ENCODE measurements around the gene SKI.
"Not testable (repeated sequence)": the region's sequence is repeated elsewhere in the genome, so short reads cannot be mapped to it uniquely, and the experiment has no call there.

The SKI gene

DNA sequence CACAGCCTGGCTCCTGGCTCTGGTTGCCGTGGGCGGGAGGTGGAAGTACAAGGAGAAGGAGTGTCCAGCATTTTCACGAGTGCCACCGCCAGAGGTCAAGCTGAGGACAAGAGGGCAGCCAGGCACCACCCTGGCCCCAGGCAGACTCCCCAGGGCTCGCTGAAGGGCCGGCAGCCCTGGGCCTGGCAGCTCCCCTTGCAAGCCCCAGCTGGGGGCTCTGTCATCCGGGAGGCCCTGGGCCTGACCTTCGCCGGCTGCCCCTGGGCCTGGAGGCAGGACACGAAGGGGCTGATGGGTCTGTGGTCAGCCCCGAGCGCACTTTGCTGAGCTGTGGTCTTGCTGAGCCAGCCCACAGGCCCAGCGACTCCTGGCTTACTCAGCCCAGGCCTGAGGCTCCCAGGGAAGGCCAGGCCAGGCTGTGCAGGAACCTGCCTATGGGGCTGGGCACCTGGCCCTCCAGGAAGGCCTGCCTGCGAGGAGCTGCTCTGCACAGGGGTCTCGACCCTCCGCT, 88.4 kb downstream of the SKI start:
- DNase-seq, result no peak

DNA sequence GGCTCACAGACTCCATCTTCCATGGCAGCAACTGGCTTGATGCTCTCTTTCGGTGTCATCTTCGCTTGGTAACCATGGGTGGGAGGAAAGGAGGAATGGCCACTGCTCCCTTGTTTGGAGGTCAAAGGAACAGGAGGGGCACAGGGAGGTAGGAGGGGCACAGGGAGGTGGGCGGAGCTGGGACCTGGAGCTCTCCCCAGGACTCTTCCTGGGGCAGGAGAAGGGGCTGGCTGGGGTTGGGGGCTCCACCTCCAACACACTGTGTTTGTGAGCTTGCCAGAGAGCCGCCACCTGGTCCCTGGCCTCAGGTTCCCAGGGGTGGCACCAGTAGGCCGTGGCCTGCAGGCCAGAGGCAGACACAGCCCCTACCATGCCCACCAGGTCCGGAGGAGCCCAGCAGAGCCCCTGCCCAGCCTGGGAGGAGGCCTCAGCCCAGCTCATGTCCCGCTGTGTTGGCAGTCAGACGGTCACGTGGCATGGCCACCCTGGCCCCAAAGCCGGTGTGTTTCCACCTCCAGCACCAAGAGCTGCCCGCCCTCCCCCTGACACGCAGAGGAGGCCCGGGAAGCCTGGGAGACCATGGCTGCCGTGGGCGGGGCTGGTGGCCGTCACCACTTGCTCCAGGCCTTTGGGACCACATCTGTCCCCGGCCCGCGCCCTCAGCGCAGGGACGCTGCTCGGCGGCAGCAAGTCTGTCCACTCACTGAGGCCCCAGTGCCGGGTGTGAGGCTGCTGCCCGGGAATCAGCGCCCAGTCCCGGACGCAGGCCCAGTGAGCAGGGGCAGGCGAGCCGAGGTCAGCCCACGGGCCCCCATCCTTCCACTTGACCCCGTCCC, 89.3 kb downstream of the SKI start:
- DNase-seq, result no peak

DNA sequence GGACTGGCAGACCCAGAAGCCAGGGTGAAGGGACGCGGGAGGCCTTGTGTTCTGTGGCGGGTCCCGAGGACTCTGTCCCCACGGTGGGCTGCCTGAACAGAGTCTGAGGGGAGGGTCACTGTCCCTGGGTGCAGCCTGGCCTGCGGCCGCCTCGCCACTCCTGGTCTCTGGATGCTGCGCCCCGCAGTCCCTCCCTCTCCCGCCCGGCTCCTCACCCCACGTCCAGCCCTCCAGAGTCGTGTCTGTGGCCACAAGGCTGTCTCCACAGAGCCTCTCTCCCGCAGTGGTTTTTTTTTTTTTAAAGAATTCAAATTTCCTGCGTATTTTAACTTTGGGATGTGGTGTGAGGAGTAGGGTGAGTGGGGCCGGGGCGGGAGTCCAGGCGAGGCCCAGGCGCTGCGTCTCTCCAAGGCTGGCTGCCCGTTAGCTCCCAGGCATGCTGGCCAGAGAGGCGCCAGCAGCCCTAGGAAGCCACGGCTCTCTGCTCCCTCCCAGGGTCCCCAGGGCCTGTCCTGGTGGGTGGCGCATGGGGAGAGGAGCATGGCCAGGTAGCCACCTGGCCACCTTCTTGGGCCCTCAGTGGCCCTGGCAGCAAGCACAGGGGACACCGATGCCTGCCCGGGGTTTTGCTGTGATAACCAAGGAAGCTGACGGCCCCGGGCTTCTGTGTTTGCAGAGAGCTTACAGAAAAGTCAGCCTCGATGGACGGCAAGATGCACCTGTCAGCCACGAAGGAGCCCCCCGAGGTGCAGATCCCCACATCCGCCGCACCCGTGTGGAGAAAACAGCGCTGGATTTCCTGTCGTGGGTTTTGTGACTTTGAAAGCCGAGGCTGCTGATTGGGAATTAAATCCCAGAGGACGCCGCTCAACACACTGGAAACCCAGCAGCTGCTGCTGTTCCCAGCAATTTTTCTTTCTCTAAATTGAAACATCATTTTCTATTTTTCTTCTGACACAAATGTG, 90.5 kb downstream of the SKI start:
- peak in 1 of 58 donors; percentile 19 for DNase-seq

DNA sequence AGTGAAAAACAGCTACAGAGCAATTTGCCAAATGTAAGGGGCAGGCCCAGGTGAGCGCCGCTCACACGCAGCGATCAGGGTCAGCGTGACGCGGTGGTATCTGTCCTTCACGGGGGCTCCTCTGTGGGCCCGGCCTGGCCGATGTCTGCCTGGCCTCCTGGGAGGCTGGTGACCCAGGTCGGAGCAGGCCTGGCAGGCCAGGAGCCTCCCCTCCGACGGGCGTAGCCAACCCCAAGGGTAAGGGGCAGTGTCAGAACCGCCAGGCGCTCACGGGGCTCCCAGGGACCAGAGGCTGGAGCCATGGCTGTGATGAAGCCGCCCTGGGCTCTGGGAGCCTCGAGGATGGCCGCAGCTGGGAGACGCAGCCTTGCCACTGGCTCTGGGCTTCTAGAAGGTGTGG, 91.2 kb downstream of the SKI start:
- DNase-seq, result no peak

DNA sequence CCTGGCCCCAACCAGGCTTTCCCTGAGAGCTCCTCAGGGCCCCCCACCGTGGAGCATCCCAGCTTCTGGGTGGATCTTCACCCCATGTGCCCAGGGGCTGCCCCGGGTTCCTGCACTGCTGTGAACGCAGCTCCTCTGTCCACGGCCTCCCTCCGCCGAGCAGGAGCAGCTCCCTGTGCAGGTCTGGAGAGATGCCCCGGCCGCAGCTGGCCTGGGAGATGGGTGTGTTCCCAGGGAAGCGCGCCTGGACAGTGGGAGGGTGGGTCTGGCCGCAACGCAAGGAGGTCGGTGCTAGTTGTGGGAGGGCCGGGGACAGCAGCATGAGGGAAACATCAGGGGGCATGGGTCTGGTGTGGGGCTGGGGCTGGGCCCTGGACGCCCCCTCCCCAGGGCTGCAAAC, 91.9 kb downstream of the SKI start:
- DNase-seq, result no peak

DNA sequence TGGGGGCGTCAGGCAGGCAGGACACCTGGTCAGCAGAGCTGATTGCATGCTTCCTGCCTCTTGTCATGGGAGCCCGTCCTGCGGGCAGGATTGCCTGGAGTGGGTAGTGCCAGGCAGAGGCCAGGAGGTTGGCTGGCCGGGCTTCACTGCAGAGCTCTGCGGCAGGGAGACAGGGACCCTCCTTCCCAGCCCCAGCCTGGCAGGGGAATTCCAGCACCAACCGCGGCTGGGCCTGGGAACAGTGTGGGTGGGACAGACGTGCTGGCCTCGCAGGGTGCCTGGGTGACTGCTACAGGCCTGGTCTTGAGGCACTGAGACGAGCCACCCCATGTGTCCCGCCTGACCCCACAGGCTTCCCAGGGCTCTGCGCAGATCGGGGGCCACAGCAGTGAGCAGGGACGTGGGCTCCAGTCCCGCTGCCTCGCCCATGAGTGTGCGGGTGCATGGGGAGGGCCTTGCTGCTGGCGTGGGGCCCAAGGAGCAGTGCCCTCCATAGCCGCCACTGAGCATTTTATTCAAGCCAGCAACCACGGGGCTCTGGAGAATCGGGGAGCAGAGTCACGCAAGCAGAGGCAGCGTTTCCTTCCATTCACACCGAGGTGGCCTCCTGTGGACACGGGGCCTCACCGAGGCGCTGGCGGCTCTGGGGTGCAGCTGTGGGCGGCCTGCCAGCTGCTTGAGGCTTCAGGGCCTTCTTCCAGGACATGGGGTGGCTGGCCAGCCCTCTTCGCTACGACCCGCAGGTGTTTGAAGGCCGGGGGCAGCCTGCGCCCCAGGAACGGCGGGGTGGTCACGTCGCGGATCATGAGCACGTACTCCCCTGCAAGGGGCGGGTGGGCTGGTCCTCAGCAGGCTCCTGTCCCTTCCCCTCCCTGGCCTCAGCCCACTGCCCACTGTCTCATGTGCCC, 92.9 kb downstream of the SKI start:
- no peak for DNase-seq

DNA sequence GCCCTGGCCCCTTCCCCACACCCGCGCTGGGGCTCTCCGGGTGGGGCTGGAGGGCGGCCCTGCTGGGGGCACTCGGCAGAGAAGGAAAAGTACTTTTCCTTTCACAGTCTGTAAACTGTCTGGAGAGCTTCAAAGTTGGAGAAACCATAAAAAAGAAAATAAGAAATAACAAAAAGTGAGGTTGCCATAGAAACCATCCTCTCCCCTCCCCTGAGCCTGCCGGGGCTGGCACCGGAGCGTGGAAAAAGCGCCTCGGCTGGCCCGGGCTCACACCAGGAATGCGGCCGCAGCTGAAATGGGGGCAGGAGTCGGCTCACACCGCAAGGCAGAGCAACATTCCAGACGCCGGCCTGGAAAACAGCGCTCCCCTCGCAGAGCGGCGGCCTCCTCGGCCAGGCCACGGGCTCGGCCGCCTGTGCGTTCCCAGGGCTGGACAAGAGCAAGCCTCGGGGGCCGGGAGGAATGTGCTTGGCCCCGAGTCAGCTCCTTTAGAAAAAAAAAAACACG, 94.0 kb downstream of the SKI start:
- peak in 43 of 58 donors; percentile 26 to 81 (median 55) for DNase-seq

DNA sequence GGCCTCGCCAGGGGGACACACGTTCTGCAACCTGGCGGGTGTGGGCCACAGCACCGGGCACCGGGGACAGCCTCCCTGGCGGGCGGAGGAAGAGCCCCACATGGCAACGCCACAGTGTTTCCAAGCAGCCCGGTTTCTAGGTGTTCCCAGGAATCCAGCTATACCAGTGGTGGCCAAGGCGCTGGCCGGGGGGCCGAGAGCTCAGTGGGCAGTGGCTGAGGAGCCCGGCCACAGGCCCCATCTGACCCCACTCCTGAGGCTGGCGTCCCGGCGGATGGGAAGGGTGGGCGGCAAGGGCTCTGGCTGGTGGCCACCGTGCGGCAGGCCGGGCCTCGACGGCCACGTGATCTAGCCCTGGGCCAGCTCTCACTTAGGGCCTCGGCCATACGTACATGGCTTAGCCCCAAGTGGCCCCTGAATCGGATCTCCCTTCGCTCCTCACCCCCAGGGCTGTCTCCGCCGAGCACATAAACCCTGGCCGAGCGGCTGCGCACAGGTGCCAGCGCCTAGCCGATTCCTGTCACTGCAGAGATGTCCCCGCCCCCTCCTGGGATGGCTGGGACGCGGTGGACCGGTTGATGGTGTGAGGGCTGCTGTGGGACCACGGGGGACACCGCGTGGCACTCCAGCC, 94.6 kb downstream of the SKI start:
- peak in 14 of 58 donors; percentile 23 to 74 (median 60) for DNase-seq

DNA sequence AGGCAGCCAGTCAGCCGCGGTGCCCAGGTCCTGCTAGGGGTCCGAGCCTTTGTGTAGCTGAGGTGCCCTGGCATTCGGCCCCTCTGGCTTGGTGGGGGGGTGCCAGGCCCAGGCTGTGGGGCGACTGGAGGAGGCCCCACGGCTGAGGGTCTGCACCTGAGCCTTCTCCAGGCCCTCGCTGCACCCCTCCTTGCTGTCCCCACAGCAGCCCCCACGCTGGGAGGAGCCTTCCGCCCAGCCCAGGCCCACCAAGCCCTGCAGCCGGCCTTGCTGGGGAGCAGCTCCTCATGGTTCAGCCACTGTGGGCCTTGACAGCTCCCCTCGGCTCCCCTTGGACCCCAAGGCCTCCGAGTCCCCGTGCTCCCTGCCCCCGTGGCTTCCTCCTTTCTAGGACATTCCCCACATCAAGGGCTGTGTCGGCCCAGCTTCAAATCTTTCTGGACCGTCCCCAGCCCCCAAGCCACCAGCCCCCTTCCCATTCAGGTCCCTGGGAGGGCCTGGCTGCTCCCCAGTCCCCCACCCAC, 95.4 kb downstream of the SKI start:
- DNase-seq, result no peak

DNA sequence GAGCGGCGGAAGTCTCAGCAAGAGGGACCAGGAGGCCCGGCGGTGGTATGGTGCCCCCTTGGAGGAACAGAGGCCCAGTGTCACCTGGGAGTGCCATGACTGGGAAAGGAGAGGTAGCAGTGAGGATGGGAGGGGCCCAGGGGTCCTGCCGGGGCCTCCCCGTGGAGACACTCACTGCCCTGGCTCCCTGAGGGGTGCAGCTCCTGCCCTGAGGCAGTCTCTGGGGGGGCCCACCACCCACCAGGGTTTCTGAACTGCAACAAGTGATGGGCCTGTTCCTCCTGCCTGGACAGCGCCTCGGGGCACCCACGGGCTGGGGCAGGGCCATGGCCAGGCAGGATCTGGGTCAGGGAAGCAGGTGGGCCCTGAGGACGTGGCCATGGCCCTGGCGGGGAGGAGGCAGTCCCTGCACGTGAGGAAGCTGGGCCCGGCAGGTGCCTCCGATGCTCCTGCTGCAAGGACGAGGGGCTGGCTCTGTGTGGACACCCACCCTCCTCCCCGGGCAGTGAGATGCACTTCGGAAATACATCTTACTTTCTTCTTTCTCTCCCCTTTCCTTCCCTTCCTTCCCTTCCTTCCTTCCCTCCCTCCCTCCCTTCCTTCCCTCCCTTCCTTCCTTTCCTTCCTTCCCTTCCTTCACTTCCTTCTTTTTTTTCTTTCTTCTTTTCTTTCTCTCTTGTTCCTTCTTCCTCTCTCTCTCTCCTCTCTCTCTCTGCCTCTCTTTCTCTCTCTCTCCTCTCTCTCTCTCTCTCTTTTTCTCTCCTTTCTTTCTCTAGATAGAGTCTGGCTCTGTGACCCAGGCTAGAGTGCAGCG, 96.6 kb downstream of the SKI start:
- no peak for DNase-seq

DNA sequence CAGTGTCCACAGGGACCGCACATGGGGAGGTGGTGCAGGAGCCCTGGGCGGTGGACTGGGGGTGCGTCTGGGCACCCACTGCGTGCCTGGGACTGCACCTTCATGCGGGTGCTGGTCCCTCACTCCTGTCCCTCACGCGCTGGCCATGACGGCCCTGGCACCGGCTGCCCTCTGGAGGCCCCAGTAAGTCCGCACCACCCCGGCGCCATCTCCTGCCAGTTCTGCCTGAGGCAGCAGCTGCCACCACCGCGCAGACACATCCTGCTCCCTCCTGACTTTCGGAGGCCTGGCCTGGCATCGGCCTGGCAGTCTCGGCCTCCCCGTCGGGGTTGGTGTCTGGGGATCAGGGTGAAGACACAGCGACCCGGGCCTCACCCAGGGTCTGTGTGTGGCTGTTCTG, 98.4 kb downstream of the SKI start:
- no peak for DNase-seq

DNA sequence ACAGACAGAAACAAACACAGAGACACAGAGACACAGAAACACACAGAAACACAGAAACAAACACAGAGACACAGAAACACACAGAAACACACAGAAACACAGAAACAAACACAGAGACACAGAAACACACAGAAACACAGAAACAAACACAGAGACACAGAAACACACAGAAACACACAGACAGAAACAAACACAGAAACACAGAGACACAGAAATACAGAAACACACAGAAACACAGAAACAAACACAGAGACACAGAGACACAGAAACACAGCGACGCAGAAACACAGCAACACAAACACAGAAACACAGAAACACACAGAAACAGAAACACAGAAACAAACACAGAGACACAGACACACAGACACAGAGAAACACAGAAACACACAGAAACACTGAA, 99.0 kb downstream of the SKI start:
- not testable (repeated sequence) for DNase-seq

DNA sequence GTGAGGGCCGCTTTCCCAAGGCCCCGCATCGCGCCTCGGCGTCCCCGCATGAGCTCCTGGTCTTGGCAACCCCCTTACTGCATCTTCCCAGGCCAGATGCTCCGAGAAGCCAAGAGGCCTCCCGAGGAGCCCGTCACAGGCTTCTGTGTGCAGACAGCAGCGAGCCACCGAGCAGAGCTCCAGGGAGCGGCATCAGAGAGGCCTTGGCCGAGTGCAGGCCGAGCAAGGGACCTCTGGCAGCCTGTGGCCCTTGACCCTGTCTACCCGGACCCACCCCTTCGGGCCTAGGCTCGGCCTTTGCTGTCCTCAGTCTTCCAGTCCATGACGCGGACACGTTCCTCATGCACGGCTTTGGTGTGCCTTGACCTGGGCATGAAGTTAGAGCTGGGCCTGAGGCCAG, 99.7 kb downstream of the SKI start:
- no peak for DNase-seq

DNA sequence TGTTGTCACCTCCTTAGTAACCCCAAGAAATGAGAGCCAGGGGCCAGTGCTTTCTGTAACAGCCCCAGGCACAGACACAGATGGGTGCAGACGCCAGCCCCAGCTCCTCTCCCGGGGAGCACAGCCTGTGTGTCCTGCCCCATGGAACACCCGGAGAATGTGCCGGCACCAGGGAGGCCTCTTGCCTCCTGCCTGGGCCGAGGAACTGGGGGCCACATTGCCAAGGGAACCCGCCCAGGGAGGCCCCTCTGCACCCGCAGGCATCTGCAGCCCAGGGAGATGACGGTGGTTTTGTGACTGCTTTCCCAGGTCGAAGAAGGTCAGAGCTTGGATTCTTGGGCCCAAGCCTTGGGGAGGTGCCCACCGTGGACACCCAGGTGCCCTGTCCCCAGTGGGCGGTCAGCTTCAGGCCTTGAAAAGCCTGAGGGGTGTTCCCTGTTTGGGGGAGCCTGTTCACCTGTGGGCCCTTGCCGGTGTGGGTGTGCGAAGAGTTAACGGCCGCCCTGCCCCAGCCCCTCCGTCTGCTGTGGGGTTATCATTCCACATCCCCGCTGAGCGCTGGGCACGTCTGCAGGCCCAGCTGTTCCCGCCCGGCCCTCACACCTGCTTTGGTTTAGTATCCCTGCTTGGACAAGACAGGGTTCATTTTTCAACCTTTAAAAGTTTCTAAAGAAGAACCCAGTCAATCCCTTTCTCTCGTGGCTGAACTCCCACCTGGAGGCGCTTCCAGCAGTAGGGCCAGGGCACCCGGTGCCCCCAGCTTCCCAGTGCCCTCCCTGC, 100.7 kb downstream of the SKI start:
- DNase-seq, result no peak

DNA sequence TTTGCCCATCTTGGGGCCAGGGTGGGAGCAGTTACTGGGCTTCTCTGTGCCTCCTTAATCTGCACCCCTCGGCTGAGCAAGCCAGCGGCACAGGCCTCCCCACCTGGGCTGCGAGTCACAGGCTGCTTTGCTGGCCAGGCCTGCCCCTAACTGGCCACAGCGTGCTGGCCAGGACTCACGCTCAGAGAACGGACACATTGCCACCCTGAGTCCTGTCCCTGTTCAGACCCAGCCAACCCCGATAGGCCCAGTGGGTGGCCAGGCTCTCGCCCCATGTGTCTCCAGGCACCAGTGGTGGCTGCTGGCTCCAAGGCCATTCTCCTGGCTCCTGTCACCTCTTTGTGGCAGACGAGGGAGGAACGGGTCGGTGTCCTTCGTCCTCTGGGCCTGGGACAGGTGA, 101.9 kb downstream of the SKI start:
- DNase-seq, result no peak

DNA sequence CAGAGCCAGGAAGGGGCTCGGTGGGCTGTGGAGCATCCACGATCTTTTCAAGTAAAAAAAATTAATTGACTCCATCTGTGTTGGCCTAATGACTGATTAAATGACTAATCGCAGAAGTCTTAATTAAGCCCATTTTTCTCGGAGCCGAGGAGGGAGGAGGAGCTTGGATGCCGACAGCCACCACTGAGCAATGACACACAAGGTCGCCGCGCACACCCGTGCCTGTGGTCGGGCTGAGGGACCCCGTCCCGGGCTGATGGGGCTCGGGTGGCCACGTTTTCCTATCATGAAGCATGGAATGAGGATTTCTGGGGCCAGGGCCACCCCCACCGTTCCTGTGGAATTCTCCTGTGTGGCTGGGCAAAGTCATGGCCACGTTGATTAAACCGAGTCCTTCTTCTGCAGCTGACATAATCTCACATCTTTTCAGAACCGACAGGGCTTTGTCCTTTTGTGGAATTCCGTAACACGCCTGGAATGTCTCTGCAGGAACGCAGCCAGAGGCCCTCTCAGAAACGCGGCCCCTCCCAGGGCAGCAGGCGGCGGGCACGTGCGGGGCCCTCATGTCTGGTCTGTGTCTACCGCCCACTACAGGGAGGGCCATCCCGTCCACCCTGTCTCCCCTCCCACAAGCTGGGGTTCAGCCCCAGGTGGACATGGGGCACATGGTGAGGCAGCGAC, 102.5 kb downstream of the SKI start:
- no peak for DNase-seq

DNA sequence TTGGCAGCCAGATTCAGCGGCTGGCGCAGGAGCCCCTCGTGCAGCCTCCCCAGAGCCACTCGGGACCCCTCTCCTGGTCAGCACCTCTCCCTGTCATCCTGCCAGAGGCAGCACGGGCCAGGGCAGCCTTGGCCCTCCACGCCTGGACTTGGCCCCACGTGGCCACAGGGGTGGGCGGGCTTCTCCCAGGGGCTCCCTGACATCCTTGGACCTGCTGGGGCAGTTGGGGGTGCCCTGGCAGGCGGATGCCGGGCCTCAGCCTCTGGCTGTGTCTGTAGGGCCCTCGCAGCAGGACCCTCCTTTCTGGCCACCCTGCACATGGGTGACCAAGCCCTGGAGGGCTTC, 103.1 kb downstream of the SKI start:
- no peak for DNase-seq

DNA sequence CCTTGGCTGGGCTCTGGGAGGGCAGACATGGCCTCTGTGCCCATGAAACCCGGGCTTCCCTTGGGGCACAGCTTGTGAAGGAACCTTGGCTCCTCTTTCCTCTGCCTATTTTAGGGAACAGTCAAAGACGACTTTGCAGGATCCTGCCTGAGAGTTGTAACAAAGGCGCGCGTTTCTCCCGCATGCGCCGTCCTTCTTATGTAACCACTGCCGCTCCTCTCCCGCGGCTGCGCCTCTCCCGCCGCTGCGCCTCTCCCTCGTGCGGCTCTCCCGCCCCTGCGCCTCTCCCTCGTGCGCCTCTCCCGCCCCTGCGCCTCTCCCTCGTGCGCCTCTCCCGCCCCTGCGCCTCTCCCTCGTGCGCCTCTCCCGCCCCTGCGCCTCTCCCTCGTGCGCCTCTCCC, 103.5 kb downstream of the SKI start:
- DNase-seq, result not testable (repeated sequence)

Measured in anterior cingulate cortex (tissue), 58 donors.